Measurements from ENCODE around the gene BMPR1B. TPM values are rescaled to one million over a fixed set of nuclear protein-coding genes. Genes with fewer than 3 reads are reported as not detected.

BMPR1B gene
- total RNA-seq, 1 donor from 2014 or later, result not detected

DNA sequence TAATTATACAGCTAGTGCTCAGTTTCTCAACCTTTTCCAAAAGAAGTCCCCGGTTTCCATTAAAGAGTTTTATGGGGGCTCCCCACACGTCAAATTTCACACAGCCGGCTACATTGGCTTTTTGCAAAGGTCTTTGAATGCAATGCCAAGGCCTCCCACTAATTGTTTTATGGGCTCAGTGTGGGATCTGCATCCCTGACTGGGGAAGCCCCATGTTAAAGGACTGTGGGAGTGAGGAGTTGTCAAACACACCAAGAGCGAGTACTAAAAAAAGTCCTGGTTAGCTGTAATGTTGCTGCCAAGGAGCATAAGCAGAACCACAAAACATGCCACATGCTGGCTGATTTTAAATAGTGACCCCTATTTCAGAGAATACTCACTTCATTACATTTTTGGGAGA is 162.6 kb downstream of the BMPR1B start:
- no peak for DNase-seq
- CTCF ChIA-PET, result no interaction called here
- no peak overlapping the region for H3K27ac Mint-ChIP-seq
- no peak overlapping the region for H3K4me3 Mint-ChIP-seq
- no peaks in the 10 kb centered on the region for H3K27me3 Mint-ChIP-seq
- TF ChIP-seq, protein P1, sequence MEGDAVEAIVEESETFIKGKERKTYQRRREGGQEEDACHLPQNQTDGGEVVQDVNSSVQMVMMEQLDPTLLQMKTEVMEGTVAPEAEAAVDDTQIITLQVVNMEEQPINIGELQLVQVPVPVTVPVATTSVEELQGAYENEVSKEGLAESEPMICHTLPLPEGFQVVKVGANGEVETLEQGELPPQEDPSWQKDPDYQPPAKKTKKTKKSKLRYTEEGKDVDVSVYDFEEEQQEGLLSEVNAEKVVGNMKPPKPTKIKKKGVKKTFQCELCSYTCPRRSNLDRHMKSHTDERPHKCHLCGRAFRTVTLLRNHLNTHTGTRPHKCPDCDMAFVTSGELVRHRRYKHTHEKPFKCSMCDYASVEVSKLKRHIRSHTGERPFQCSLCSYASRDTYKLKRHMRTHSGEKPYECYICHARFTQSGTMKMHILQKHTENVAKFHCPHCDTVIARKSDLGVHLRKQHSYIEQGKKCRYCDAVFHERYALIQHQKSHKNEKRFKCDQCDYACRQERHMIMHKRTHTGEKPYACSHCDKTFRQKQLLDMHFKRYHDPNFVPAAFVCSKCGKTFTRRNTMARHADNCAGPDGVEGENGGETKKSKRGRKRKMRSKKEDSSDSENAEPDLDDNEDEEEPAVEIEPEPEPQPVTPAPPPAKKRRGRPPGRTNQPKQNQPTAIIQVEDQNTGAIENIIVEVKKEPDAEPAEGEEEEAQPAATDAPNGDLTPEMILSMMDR (IDR thresholded peaks at IDR 0.05), result no peak
- peaks cover 8% of the 10 kb centered on the region for H3K9me3 Mint-ChIP-seq
- H3K4me1 Mint-ChIP-seq, result no peaks in the 10 kb centered on the region
- no peak for ATAC-seq (ENCODE audit: low read depth)
- POLR2A ChIA-PET, result no interaction called here
- no peaks in the 10 kb centered on the region for H3K36me3 Mint-ChIP-seq (ENCODE audit: low read depth)
- intact Hi-C loops (cut with micrococcal nuclease), result no loop called here

GRCh38 chr4:94924566-94924965 is 166.8 kb downstream of the BMPR1B start:
- Mint-ChIP-seq H3K4me1 (no peaks in the 10 kb centered on the region), H3K27ac (no peak overlapping the region), H3K36me3 (ENCODE audit: low read depth) (no peaks in the 10 kb centered on the region), H3K4me3 (no peak overlapping the region), H3K9me3 (no peaks in the 10 kb centered on the region), H3K27me3 (no peaks in the 10 kb centered on the region)
- CTCF ChIA-PET, result no interaction called here
- POLR2A ChIA-PET, result no interaction called here
- no peak for ATAC-seq (ENCODE audit: low read depth)
- intact Hi-C loops (cut with micrococcal nuclease), result no loop called here
- no peak for DNase-seq
- TF ChIP-seq, protein P1 (IDR thresholded peaks at IDR 0.05), result no peak

DNA sequence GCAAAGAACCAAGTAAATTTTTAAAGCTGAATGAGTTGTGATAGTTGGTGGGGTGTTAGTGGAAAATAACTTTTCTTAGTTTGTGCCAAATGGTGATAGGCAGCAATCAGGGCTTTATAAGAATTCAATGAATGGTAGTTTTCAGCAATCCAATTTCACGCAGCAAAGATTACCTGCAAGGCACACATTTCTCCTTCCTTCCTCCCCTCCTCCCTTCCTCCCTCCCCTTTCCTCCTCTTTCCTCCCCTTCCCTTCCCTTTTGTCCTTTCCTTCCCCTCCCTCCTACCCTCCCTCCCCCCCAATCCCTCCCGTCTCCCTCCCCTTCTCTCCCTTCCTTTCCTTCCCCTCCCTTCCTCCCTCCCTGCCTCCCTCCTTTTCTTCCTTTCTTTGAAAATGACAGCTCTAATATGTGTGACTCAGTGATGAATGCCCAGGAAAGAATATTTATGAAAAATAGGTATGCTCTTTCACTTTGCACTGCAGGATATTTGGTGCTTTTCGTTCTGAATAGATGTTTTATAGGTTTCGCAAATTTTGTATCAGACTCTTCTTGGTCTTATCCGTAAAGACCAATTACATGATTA is 168.1 kb downstream of the BMPR1B start:
- DNase-seq, result no peak
- ChIA-PET CTCF (no interaction called here), POLR2A (no interaction called here)
- no peaks in the 10 kb centered on the region for H3K9me3 Mint-ChIP-seq
- H3K4me1 Mint-ChIP-seq, result no peaks in the 10 kb centered on the region
- no peaks in the 10 kb centered on the region for H3K36me3 Mint-ChIP-seq (ENCODE audit: low read depth)
- TF ChIP-seq, protein P1 (IDR thresholded peaks at IDR 0.05), result no peak
- ATAC-seq (ENCODE audit: low read depth), result no peak
- H3K4me3 Mint-ChIP-seq, result no peak overlapping the region
- H3K27me3 Mint-ChIP-seq, result no peaks in the 10 kb centered on the region
- H3K27ac Mint-ChIP-seq, result no peak overlapping the region
- intact Hi-C loops (cut with micrococcal nuclease), result no loop called here

- no peaks in the 10 kb centered on the region for H3K27me3 Mint-ChIP-seq
- POLR2A ChIA-PET, result no interaction called here
Observed at GRCh38 chr4:94926936-94927335, 169.2 kb downstream of the BMPR1B start.

GRCh38 chr4:94927696-94928095 is 169.9 kb downstream of the BMPR1B start:
- no peak overlapping the region for H3K4me3 Mint-ChIP-seq
- intact Hi-C loops (cut with micrococcal nuclease), result no loop called here
- no peaks in the 10 kb centered on the region for H3K4me1 Mint-ChIP-seq
- POLR2A ChIA-PET, result no interaction called here
- ATAC-seq (ENCODE audit: low read depth) (no peak), DNase-seq (no peak)
- TF ChIP-seq, protein P1 (IDR thresholded peaks at IDR 0.05), result no peak
- no peaks in the 10 kb centered on the region for H3K27me3 Mint-ChIP-seq
- no peaks in the 10 kb centered on the region for H3K36me3 Mint-ChIP-seq (ENCODE audit: low read depth)
- H3K9me3 Mint-ChIP-seq, result no peaks in the 10 kb centered on the region
- CTCF ChIA-PET, result no interaction called here
- no peak overlapping the region for H3K27ac Mint-ChIP-seq

More at GRCh38 chr4:94926936-94927335, 169.2 kb downstream of the BMPR1B start:
- H3K36me3 Mint-ChIP-seq (ENCODE audit: low read depth), result no peaks in the 10 kb centered on the region
- intact Hi-C loops (cut with micrococcal nuclease), result no loop called here
- H3K4me1 Mint-ChIP-seq, result no peaks in the 10 kb centered on the region
- no peak for DNase-seq
- TF ChIP-seq, protein P1 (IDR thresholded peaks at IDR 0.05), result no peak
- ATAC-seq (ENCODE audit: low read depth), result no peak
- no peak overlapping the region for H3K27ac Mint-ChIP-seq
- H3K9me3 Mint-ChIP-seq, result no peaks in the 10 kb centered on the region
- H3K4me3 Mint-ChIP-seq, result no peak overlapping the region
- CTCF ChIA-PET, result no interaction called here
